ENCODE data around the gene TEX44.
"Not testable (repeated sequence)": the region's sequence is repeated elsewhere in the genome, so short reads cannot be mapped to it uniquely, and the experiment has no call there.

TEX44 gene

GRCh38 chr2:231570915-231571314, 21.7 kb upstream of the TEX44 start:
- not testable (repeated sequence) for DNase-seq (ENCODE audit: low read depth in 1 of 2, low spot score in 1 of 2)

- no peak for DNase-seq (ENCODE audit: low read depth in 1 of 2, low spot score in 1 of 2)
Measured at GRCh38 chr2:231571661-231572191, 20.9 kb upstream of the TEX44 start.

GRCh38 chr2:231573096-231573495, 19.6 kb upstream of the TEX44 start:
- DNase-seq (ENCODE audit: low read depth in 1 of 2, low spot score in 1 of 2) = no peak

GRCh38 chr2:231573698-231574421, 18.8 kb upstream of the TEX44 start:
- no peak for DNase-seq (ENCODE audit: low read depth in 1 of 2, low spot score in 1 of 2)

- DNase-seq (ENCODE audit: low read depth in 1 of 2, low spot score in 1 of 2) = no peak
Measured at GRCh38 chr2:231575612-231576256, 16.9 kb upstream of the TEX44 start.

GRCh38 chr2:231576465-231576864, 16.2 kb upstream of the TEX44 start:
- DNase-seq (ENCODE audit: low read depth in 1 of 2, low spot score in 1 of 2) = no peak

GRCh38 chr2:231578655-231579054, 14.0 kb upstream of the TEX44 start:
- DNase-seq (ENCODE audit: low read depth in 1 of 2, low spot score in 1 of 2) = not testable (repeated sequence)

- no peak for DNase-seq (ENCODE audit: low read depth in 1 of 2, low spot score in 1 of 2)
Measured at GRCh38 chr2:231579560-231579959, 13.1 kb upstream of the TEX44 start.

- no peak for DNase-seq (ENCODE audit: low read depth in 1 of 2, low spot score in 1 of 2)
Measured at GRCh38 chr2:231581328-231581727, 11.3 kb upstream of the TEX44 start.

GRCh38 chr2:231583982-231584381, 8.7 kb upstream of the TEX44 start:
- no peak for DNase-seq (ENCODE audit: low read depth in 1 of 2, low spot score in 1 of 2)

GRCh38 chr2:231587744-231588143, 4.9 kb upstream of the TEX44 start:
- DNase-seq (ENCODE audit: low read depth in 1 of 2, low spot score in 1 of 2) = not testable (repeated sequence)

- no peak for DNase-seq (ENCODE audit: low read depth in 1 of 2, low spot score in 1 of 2)
Measured at GRCh38 chr2:231589656-231590055, 3.0 kb upstream of the TEX44 start.

GRCh38 chr2:231590614-231591013, 2.0 kb upstream of the TEX44 start:
- no peak for DNase-seq (ENCODE audit: low read depth in 1 of 2, low spot score in 1 of 2)

- no peak for DNase-seq (ENCODE audit: low read depth in 1 of 2, low spot score in 1 of 2)
Measured at GRCh38 chr2:231593666-231594065, 1.0 kb downstream of the TEX44 start.

GRCh38 chr2:231597014-231597611, 4.4 kb downstream of the TEX44 start:
- DNase-seq (ENCODE audit: low read depth in 1 of 2, low spot score in 1 of 2) = no peak

GRCh38 chr2:231597627-231598026, 5.0 kb downstream of the TEX44 start:
- DNase-seq (ENCODE audit: low read depth in 1 of 2, low spot score in 1 of 2) = no peak

GRCh38 chr2:231600619-231601355, 8.1 kb downstream of the TEX44 start:
- DNase-seq (ENCODE audit: low read depth in 1 of 2, low spot score in 1 of 2) = no peak

- peak; percentile 56 to 74 for DNase-seq (ENCODE audit: low read depth in 1 of 2, low spot score in 1 of 2)
Measured at GRCh38 chr2:231601356-231602229, 8.9 kb downstream of the TEX44 start.

GRCh38 chr2:231602859-231603467, 10.3 kb downstream of the TEX44 start:
- no peak for DNase-seq (ENCODE audit: low read depth in 1 of 2, low spot score in 1 of 2)

- DNase-seq (ENCODE audit: low read depth in 1 of 2, low spot score in 1 of 2) = peak in 1 of 2 donors; percentile 4
Measured at GRCh38 chr2:231604101-231604684, 11.5 kb downstream of the TEX44 start.
